Activated B cell treated with CpG ODN at 0.5 μM for 24 hours (primary cell): Measurements from ENCODE around the gene LGMN. TPM values are rescaled to one million over a fixed set of nuclear protein-coding genes. Genes with fewer than 3 reads are reported as not detected.

Experiments
- ATAC-seq: fragments of 200-7000 bp; cut with Tn5 transposase; one replicate; pipeline ENCODE4 v1.10.0; 2021; ENCODE audit warnings: low read depth, mild to moderate bottlenecking, moderate library complexity
- CTCF ChIA-PET: fragments of 350-600 bp; sonication (Branson Sonifier 250); formaldehyde crosslinking; loops from one replicate; lab custom pipeline; 2021; ENCODE audit warnings: antibody characterized with exemption; lab: Charles Lee
- POLR2A ChIA-PET: fragments of 350-600 bp; sonication (Branson Sonifier 250); formaldehyde crosslinking; loops from one replicate; lab custom pipeline; 2021; ENCODE audit warnings: antibody characterized with exemption; lab: Charles Lee
- DNase-seq: peaks from one replicate; pipeline ENCODE4 v3.0.0; 2022
- H3K27ac Mint-ChIP-seq: one replicate; pipeline ENCODE4 v1.8.0; 2020; ENCODE audit warnings: mixed read lengths
- H3K27me3 Mint-ChIP-seq: one replicate; pipeline ENCODE4 v1.8.0; 2021; ENCODE audit warnings: mixed read lengths
- H3K36me3 Mint-ChIP-seq: one replicate; pipeline ENCODE4 v1.8.0; 2021; ENCODE audit warnings: low read depth, mixed read lengths
- H3K4me1 Mint-ChIP-seq: one replicate; pipeline ENCODE4 v1.8.0; 2021; ENCODE audit warnings: mixed read lengths
- H3K4me3 Mint-ChIP-seq: one replicate; pipeline ENCODE4 v1.8.0; 2020; ENCODE audit warnings: mild to moderate bottlenecking, mixed read lengths
- H3K9me3 Mint-ChIP-seq: one replicate; pipeline ENCODE4 v1.8.0; 2020; ENCODE audit warnings: mixed read lengths
- intact Hi-C: fragments of 100-400 bp; cut with micrococcal nuclease; formaldehyde crosslinking; loops from one replicate; pipeline ENCODE4 v1.15.1; 2024
- total RNA-seq: library from RNA; stranded (reverse); gene quantifications from 2 replicates; pipeline ENCODE4 v1.2.3, GENCODE V29; 2022
- TF ChIP-seq, protein P1 (sequence below): fragments of 200-600 bp; IDR thresholded peaks from one replicate; pipeline ENCODE4 v1.8.0; 2022; ENCODE audit warnings: antibody characterized with exemption, mild to moderate bottlenecking

Gene LGMN
- total RNA-seq, 1 donor from 2014 or later: 11.8 TPM

DNA sequence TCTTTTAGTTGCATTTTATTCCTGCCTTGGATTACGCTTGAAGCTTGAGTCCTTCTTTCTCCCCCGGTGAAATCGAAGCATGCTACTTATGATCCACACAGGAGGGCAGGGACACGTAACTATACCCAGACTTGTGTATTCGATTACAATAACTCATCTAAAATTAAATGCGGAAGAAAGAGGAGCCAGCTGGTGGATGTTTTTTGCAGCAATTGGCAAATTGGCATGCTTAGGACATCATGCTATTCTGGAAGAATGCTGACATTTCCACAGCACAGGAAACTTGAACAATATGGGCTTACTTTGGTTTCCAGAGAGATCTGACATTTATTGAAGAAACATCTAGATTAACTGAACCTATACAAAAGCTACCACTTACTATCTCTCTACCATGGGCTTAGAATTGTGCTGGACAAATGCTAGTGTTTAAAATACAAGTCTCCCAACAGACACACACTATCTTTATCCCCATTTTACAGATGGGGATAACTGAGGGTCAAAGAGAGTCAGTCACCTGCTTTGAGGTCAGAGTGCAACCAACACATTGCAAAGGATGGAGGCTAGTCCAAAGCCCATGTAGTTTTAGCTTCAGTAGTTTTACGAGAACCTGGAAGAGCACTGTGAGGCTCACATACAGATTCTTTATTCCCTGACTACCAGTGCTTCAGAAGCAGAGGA, 36.3 kb downstream of the LGMN start:
- ATAC-seq: no peak
- no peak for DNase-seq
- ChIA-PET POLR2A (no interaction called here), CTCF (interaction anchor here (1.8 to 8.2 kb wide), 4 partner anchors 25 to 75 kb away, joined by 6 to 73 read pairs (median 16); no protein-coding TSS in a partner anchor)
- Mint-ChIP-seq H3K27ac (no peak overlapping the region), H3K36me3 (peaks cover 45% of the 10 kb centered on the region), H3K4me3 (no peak overlapping the region), H3K4me1 (no peaks in the 10 kb centered on the region), H3K27me3 (no peaks in the 10 kb centered on the region), H3K9me3 (no peaks in the 10 kb centered on the region)
- TF ChIP-seq, protein P1, sequence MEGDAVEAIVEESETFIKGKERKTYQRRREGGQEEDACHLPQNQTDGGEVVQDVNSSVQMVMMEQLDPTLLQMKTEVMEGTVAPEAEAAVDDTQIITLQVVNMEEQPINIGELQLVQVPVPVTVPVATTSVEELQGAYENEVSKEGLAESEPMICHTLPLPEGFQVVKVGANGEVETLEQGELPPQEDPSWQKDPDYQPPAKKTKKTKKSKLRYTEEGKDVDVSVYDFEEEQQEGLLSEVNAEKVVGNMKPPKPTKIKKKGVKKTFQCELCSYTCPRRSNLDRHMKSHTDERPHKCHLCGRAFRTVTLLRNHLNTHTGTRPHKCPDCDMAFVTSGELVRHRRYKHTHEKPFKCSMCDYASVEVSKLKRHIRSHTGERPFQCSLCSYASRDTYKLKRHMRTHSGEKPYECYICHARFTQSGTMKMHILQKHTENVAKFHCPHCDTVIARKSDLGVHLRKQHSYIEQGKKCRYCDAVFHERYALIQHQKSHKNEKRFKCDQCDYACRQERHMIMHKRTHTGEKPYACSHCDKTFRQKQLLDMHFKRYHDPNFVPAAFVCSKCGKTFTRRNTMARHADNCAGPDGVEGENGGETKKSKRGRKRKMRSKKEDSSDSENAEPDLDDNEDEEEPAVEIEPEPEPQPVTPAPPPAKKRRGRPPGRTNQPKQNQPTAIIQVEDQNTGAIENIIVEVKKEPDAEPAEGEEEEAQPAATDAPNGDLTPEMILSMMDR: no peak
- intact Hi-C loops: no loop called here

- ChIA-PET POLR2A (no interaction called here), CTCF (no interaction called here)
- ATAC-seq: no peak
- no peak for DNase-seq
- no peak overlapping the region for H3K4me3 Mint-ChIP-seq
- intact Hi-C loops: no loop called here
- H3K27me3 Mint-ChIP-seq: no peaks in the 10 kb centered on the region
- H3K9me3 Mint-ChIP-seq: no peaks in the 10 kb centered on the region
- TF ChIP-seq, protein P1: no peak
- no peak overlapping the region for H3K27ac Mint-ChIP-seq
- H3K36me3 Mint-ChIP-seq: peaks cover 47% of the 10 kb centered on the region
- peaks cover 11% of the 10 kb centered on the region for H3K4me1 Mint-ChIP-seq
Observed at GRCh38 chr14:92710001-92710341, 38.5 kb downstream of the LGMN start.

GRCh38 chr14:92709340-92710000, 39.0 kb downstream of the LGMN start:
- Mint-ChIP-seq H3K4me1 (peaks cover 16% of the 10 kb centered on the region), H3K27me3 (no peaks in the 10 kb centered on the region), H3K9me3 (no peaks in the 10 kb centered on the region), H3K36me3 (peaks cover 45% of the 10 kb centered on the region), H3K27ac (no peak overlapping the region), H3K4me3 (no peak overlapping the region)
- ChIA-PET POLR2A (no interaction called here), CTCF (interaction anchor here (1.0 kb wide), 1 partner anchor 74 kb away, joined by 3 read pairs; no protein-coding TSS in a partner anchor)
- ATAC-seq: no peak
- TF ChIP-seq, protein P1: no peak
- intact Hi-C loops: no loop called here
- DNase-seq: no peak

- no peak for DNase-seq
- no peak overlapping the region for H3K4me3 Mint-ChIP-seq
- peaks cover 47% of the 10 kb centered on the region for H3K4me1 Mint-ChIP-seq
- H3K9me3 Mint-ChIP-seq: no peaks in the 10 kb centered on the region
- H3K36me3 Mint-ChIP-seq: peaks cover 36% of the 10 kb centered on the region
- H3K27ac Mint-ChIP-seq: no peak overlapping the region
- TF ChIP-seq, protein P1: no peak
- POLR2A ChIA-PET: interaction anchor here (0.5 kb wide), 1 partner anchor 36 kb away, joined by 3 read pairs; no protein-coding TSS in a partner anchor
- ATAC-seq: no peak
- no peaks in the 10 kb centered on the region for H3K27me3 Mint-ChIP-seq
- intact Hi-C loops: no loop called here
- CTCF ChIA-PET: no interaction called here
Observed at GRCh38 chr14:92706386-92706785, 42.0 kb downstream of the LGMN start.

DNA sequence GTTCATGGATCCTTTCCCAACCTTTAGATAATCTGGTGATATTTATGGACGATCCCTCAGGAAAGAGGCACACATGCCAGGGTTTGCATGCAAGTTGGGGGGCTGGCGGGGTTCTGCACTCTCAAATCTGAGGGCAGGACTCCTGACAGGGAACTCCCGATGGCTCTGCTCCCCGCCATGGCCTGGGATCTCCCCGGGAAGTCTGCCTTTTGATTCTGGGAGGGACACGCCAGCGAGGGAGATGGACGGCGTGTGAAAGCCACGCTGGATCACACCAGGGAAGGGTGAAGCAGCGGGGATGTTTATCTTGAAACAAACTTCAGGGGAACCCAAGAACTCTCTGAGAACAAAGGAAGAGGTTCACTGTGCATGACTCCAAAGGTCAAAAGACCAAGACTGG, 43.6 kb downstream of the LGMN start:
- TF ChIP-seq, protein P1: no peak
- no peaks in the 10 kb centered on the region for H3K9me3 Mint-ChIP-seq
- intact Hi-C loops: loop anchor here (1.0 to 5.0 kb wide), 6 partner anchors 9 to 87 kb away; partner anchors contain the start of genes GOLGA5 and LGMN
- peak overlapping the region; percentile 51 for H3K4me3 Mint-ChIP-seq
- H3K27me3 Mint-ChIP-seq: no peaks in the 10 kb centered on the region
- peak overlapping the region; percentile 90 for H3K27ac Mint-ChIP-seq
- peaks cover 56% of the 10 kb centered on the region for H3K4me1 Mint-ChIP-seq
- DNase-seq (no peak), ATAC-seq (no peak)
- peaks cover 25% of the 10 kb centered on the region for H3K36me3 Mint-ChIP-seq
- ChIA-PET POLR2A (interaction anchor here (0.7 to 1.6 kb wide), 8 partner anchors 10 to 665 kb away, joined by 3 to 7 read pairs (median 6); partner anchors contain the start of genes GOLGA5, LGMN and TRIP11), CTCF (interaction anchor here (1.1 kb wide), 2 partner anchors 18 to 76 kb away, joined by 3 read pairs; no protein-coding TSS in a partner anchor)
